Muscle layer of colon (tissue), 2 donors: ENCODE measurements around the gene RASGRP2.
A peak's percentile ranks its signal among the peaks of the same experiment; 100 is the strongest.

Experiments used
- H3K27ac ChIP-seq: one replicate; pipeline ENCODE4 v1.7.0; 2013; ENCODE audit warnings: low read depth, mild to moderate bottlenecking, low read length, moderate library complexity
- H3K27me3 ChIP-seq, 2 donors: one replicate each; pipeline ENCODE4 v1.7.0; 2013; ENCODE audit warnings: low read length in 2 of 2, mild to moderate bottlenecking in 2 of 2; ENCODE audit not compliant: insufficient read depth in 2 of 2, control insufficient read depth in 1 of 2
- H3K36me3 ChIP-seq: one replicate; pipeline ENCODE4 v1.7.0; 2013; ENCODE audit warnings: mild to moderate bottlenecking, low read length; ENCODE audit not compliant: insufficient read depth
- H3K4me1 ChIP-seq: one replicate; pipeline ENCODE4 v1.7.0; 2013; ENCODE audit warnings: mild to moderate bottlenecking, low read length; ENCODE audit not compliant: insufficient read depth
- H3K4me3 ChIP-seq, 2 donors: one replicate each; pipeline ENCODE4 v1.7.0; 2013; ENCODE audit warnings: low read length in 2 of 2, low read depth in 1 of 2, mild to moderate bottlenecking in 1 of 2, moderate library complexity in 1 of 2
- H3K9ac ChIP-seq: one replicate; pipeline ENCODE4 v1.7.0; 2013; ENCODE audit warnings: low read length
- H3K9me3 ChIP-seq: one replicate; pipeline ENCODE4 v1.7.0; 2013; ENCODE audit warnings: mild to moderate bottlenecking, low read length
- donor health status: abdominal sarcoma.
- donor health status: Adenocarcinoma of cecum.

RASGRP2 gene

GRCh38 chr11:64743591-64744543 lies at the start of gene RASGRP2:
RASGRP2 (minus strand) TSS chr11:64744142; CDS start chr11:64742866, 1,276 bp downstream.
- peak within 1 kb of the TSS; percentile 74 to 84 for H3K4me3 ChIP-seq
- no peaks in the 10 kb centered on the region for H3K9me3 ChIP-seq
- peaks cover 0 to 7% of the 10 kb centered on the region in 2 donors for H3K27me3 ChIP-seq
- H3K9ac ChIP-seq: peak within 1 kb of the TSS; percentile 78
- H3K36me3 ChIP-seq: no peaks in the 10 kb centered on the region
- H3K27ac ChIP-seq: peak within 1 kb of the TSS; percentile 92
- H3K4me1 ChIP-seq: peaks cover 26% of the 10 kb centered on the region

GRCh38 chr11:64792482-64792881 lies 48.5 kb upstream of the RASGRP2 start:
- Histone ChIP-seq H3K36me3 (peaks cover 18% of the 10 kb centered on the region), H3K27ac (no peak overlapping the region), H3K9me3 (no peaks in the 10 kb centered on the region), H3K4me1 (no peaks in the 10 kb centered on the region), H3K9ac (no peak overlapping the region), H3K27me3 (no peaks in the 10 kb centered on the region), H3K4me3 (no peak overlapping the region)

DNA sequence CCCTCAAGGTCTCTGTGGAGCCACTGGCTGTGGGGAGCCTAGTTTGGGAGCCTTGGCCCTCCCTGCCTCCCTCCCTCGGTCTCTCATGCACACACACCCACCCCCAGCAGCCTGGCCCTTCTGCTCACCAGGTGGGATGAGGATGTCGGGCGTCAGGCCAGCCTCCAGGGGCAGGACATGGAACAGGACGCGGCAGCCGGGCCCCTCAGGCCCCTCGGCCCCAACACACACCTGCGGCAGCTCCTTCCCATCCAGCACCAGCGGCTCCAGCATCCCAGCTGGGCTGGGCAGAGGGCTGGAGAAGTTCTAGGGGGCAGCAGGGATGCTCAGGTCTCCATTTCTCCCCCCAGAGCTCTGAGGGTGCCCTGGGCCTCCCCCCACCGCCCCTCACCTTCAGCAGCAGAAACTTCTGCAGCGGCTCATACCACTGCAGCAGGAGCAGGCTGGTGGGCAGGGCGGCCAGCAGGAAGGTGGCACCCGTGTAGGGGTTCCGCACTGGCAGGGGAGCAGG lies 47.9 kb upstream of the RASGRP2 start:
- Histone ChIP-seq H3K9me3 (no peaks in the 10 kb centered on the region), H3K36me3 (peaks cover 18% of the 10 kb centered on the region)

GRCh38 chr11:64790205-64791095 lies 46.5 kb upstream of the RASGRP2 start:
- Histone ChIP-seq H3K27ac (no peak overlapping the region), H3K36me3 (peaks cover 9% of the 10 kb centered on the region), H3K9ac (no peak overlapping the region), H3K4me1 (no peaks in the 10 kb centered on the region), H3K4me3 (no peak overlapping the region), H3K9me3 (no peaks in the 10 kb centered on the region), H3K27me3 (no peaks in the 10 kb centered on the region)

More for the DNA sequence above, 47.9 kb upstream of the RASGRP2 start:
- H3K27ac ChIP-seq: no peak overlapping the region
- no peaks in the 10 kb centered on the region for H3K27me3 ChIP-seq
- no peaks in the 10 kb centered on the region for H3K4me1 ChIP-seq
- no peak overlapping the region for H3K4me3 ChIP-seq
- no peak overlapping the region for H3K9ac ChIP-seq

DNA sequence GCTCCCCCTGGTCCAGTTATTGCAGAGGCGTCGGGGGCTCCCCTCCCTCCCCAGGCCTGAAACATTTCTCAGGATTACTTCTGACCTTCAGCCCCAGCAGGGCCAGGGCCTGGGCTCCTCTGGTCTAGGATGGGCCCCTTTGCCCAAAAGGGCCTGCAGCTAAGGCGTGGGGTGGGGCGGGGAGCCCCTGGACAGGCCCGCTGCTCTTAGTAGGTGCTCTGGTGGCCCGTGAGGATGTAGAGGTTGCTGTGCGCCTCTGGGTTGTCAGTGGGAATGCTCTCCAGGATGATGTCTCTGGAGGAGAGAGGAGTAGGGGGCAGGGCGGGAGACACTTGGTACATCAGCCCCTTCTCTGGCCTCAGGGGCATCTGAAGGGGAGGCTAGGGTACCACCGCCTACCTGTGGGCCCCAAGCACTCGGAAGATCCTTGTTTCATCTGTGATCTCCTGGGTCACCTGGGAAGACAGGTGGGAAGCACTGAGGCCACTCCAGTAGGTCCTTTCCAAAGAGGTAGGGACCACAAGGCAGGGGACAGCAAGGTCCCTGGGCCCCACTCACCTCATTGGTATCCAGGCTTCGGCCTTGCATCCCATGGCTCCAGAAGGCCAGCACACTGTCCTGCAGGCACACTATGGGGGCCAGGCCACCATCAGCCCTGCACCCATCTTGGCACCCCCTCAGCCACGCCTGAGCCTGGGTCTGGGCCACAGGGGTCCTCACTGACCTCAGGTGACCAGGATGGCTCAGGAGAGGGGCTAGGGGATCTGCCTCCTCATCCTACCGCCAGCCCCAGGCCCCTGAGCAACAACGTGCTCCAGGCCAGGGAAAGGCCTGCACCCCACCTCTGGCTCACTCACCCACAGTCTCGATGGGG lies 45.6 kb upstream of the RASGRP2 start:
- Histone ChIP-seq H3K27me3 (no peaks in the 10 kb centered on the region), H3K36me3 (peaks cover 9% of the 10 kb centered on the region), H3K4me1 (no peaks in the 10 kb centered on the region), H3K9ac (no peak overlapping the region), H3K27ac (no peak overlapping the region), H3K4me3 (no peak overlapping the region), H3K9me3 (no peaks in the 10 kb centered on the region)

GRCh38 chr11:64788321-64789215 lies 44.6 kb upstream of the RASGRP2 start:
- Histone ChIP-seq H3K4me3 (no peak overlapping the region), H3K9ac (no peak overlapping the region), H3K27me3 (no peaks in the 10 kb centered on the region), H3K9me3 (no peaks in the 10 kb centered on the region), H3K36me3 (peaks cover 9% of the 10 kb centered on the region), H3K4me1 (no peaks in the 10 kb centered on the region), H3K27ac (no peak overlapping the region)

- peaks cover 9% of the 10 kb centered on the region for H3K36me3 ChIP-seq
- no peak overlapping the region for H3K27ac ChIP-seq
- H3K9ac ChIP-seq: no peak overlapping the region
- no peaks in the 10 kb centered on the region for H3K9me3 ChIP-seq
- H3K4me1 ChIP-seq: no peaks in the 10 kb centered on the region
- no peak overlapping the region for H3K4me3 ChIP-seq
- no peaks in the 10 kb centered on the region for H3K27me3 ChIP-seq
Measured at GRCh38 chr11:64787526-64788320, 43.8 kb upstream of the RASGRP2 start.

GRCh38 chr11:64786308-64786707 lies 42.4 kb upstream of the RASGRP2 start:
- H3K27ac ChIP-seq: no peak overlapping the region
- H3K27me3 ChIP-seq: no peaks in the 10 kb centered on the region
- H3K4me1 ChIP-seq: no peaks in the 10 kb centered on the region
- peaks cover 9% of the 10 kb centered on the region for H3K36me3 ChIP-seq
- no peak overlapping the region for H3K4me3 ChIP-seq
- no peak overlapping the region for H3K9ac ChIP-seq
- no peaks in the 10 kb centered on the region for H3K9me3 ChIP-seq

GRCh38 chr11:64784813-64785581 lies 41.1 kb upstream of the RASGRP2 start:
- no peaks in the 10 kb centered on the region for H3K27me3 ChIP-seq
- H3K9me3 ChIP-seq: no peaks in the 10 kb centered on the region
- peaks cover 9% of the 10 kb centered on the region for H3K36me3 ChIP-seq
- no peak overlapping the region for H3K9ac ChIP-seq
- no peaks in the 10 kb centered on the region for H3K4me1 ChIP-seq
- no peak overlapping the region for H3K4me3 ChIP-seq
- no peak overlapping the region for H3K27ac ChIP-seq
